Measurements from ENCODE around the gene CPNE9.

CPNE9 gene

DNA sequence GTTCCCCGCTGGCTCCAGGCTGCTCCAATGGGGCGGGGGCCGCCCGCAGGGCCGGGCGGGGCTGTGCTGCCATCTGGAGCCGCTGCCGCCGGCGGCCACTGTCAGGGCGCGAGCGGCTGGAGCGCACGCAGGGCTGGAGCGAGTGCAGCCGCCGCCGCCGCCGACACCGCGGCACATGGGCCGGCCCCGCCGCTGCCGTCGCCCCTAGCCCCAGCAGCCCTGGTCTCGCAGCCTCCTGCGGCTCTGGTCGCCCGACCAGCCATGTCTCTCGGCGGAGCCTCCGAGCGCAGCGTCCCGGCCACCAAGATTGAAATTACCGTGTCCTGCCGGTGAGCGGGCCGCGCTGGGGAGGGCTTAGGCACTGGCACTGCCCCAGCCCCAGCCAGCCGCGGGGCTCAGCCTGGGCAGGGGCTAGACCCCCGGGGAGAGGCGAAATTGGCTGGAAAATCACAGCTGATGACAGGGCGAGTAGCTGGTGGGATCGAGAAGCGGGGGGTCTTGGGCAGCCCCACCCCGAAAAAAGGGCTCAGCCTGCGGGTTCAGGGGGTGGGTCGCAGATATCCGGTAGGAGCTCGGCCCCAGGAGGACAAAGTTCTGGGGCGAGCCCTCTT is at the start of gene CPNE9:
CPNE9 (plus strand) TSS at position 98 of the 611 bp plus-strand sequence; CDS start at position 262, 164 bp downstream.
- DNase-seq (ENCODE audit: low read depth): no peak

- no peak for DNase-seq (ENCODE audit: low read depth)
These were observed 43.8 kb upstream of the CPNE9 start for GRCh38 chr3:9659849-9660248.

DNA sequence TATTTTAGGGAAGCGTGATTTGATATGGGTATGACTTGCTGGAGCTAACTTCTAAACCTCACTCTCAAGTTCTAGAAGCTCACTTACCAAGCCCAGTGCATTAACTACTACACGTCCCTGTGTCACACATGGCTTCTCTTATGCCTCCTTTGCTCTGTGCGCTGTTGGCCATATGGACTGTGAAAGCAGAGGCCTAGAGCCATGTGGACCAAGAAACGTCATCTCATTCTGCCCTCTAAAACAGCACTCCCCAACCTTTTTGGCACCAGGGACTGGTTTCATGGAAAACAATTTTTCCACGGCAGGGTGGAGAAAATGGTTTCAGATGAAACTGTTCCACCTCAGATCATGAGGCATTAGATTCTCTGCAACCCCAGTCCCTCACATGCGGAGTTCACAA is 42.7 kb upstream of the CPNE9 start:
- no peak for DNase-seq (ENCODE audit: low read depth)

GRCh38 chr3:9664119-9664751 is 39.4 kb upstream of the CPNE9 start:
- no peak for DNase-seq (ENCODE audit: low read depth)

DNA sequence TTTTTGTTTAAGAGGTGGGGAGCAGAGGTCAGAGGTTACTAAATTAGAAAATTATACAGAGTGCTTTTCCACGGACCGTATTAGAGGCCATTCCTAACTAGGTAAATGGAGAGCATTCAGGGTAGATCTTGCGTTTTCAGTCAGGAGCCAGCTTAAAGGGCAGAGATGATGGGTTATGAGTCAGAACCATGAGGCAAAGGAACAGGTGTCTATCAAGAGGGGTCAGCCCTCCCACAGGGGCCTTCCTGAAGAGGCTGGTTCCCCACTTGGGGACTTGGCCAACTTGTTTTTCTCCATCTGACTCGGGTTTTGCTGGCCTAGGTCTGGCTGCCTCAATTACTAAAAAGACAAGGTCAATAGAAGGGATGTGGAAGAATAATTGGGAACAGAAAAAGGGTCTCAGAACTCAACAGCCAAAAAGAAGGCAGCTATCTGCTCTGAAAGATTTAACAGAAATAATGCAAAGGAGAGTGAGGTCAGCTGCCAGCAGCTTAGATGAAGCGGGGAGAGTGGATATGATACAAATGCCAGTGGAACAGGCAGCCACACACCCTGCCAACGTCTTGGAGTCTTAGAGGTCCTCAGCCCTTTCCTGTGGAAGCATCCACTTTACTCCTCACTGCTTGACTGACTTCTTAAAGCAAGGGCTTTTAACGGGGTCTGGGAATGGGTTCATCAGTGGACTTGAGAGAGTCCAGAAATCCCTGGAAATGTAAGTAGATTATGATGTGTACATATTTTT is 36.8 kb upstream of the CPNE9 start:
- DNase-seq (ENCODE audit: low read depth): no peak

- DNase-seq (ENCODE audit: low read depth): no peak
These were observed 34.4 kb upstream of the CPNE9 start for GRCh38 chr3:9669277-9669676.

GRCh38 chr3:9669720-9670432 is 33.8 kb upstream of the CPNE9 start:
- no peak for DNase-seq (ENCODE audit: low read depth)

GRCh38 chr3:9673082-9673481 is 30.6 kb upstream of the CPNE9 start:
- no peak for DNase-seq (ENCODE audit: low read depth)

GRCh38 chr3:9673752-9674151 is 29.9 kb upstream of the CPNE9 start:
- DNase-seq (ENCODE audit: low read depth): no peak

- no peak for DNase-seq (ENCODE audit: low read depth)
These were observed 27.8 kb upstream of the CPNE9 start for GRCh38 chr3:9675736-9676290.

- no peak for DNase-seq (ENCODE audit: low read depth)
These were observed 26.8 kb upstream of the CPNE9 start for GRCh38 chr3:9676785-9677184.

DNA sequence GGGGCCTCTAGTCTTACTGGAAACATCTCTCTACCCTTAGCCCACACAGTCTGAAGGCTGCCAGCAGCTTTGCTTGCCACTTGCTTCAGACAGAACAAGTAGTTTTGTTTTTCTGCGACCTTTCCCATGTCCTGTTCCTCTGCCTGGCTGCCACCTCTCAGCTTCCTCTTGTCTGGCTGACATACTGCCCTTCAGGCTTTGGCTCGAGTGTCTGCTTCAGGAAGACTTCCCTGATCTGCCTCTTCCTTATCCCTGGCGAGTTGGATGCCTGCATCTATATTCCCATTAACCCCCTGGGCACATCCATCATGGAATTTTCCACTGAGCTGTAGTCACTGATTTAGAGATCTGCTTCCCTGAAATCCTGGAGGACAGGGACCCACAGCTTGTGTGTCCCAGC is 25.1 kb upstream of the CPNE9 start:
- DNase-seq (ENCODE audit: low read depth): no peak

DNA sequence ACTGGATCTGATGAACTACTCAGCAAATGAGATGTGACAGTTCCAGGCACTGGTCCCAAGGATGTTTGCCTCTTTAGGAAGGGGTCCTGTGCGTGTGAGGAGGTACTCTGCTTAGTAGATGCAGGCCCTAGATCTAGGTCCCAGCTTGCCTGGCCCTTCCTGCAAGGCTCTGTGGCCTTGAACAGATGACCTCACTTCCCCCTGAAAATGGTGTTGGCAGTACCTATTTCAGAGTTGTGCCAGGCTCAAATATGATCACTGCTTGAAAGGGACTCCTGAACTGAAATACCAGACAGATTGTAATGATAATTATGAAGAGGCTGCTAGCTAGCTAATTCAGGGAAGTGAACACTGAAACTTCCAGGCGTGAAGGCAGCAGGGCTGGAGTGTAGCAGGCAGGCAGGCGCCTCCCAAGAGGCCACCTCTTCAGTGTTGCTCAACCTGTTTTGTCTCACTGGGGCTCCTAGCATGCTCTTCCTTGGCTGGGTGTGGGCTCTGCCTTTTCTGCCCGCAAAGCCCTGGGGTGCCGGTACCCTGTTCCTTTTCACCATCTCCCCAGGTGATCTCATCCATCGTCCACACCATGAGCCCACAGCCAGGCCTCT is 24.1 kb upstream of the CPNE9 start:
- no peak for DNase-seq (ENCODE audit: low read depth)

GRCh38 chr3:9681011-9681722 is 22.5 kb upstream of the CPNE9 start:
- DNase-seq (ENCODE audit: low read depth): no peak

- no peak for DNase-seq (ENCODE audit: low read depth)
These were observed 21.9 kb upstream of the CPNE9 start for GRCh38 chr3:9681723-9682081.

DNA sequence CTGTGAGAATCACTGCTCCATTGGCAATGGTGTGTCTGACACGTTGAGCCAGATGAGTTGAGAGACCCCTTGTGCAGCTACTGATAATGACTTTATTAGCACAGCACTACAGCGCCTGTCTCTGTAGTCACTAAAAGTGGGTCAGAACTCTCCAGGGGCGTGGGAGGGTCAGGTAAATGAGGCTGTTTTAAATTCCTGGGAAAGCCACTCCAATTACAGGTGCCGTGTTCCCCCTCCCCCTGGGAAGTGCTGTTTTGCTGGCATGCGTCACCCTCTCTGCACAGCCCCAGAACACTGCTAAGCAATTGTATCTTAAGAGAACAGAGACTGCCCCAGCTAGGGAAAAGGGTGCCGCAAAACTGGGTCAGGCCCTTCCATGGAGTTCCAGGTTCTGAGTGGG is 21.5 kb upstream of the CPNE9 start:
- DNase-seq (ENCODE audit: low read depth): no peak

DNA sequence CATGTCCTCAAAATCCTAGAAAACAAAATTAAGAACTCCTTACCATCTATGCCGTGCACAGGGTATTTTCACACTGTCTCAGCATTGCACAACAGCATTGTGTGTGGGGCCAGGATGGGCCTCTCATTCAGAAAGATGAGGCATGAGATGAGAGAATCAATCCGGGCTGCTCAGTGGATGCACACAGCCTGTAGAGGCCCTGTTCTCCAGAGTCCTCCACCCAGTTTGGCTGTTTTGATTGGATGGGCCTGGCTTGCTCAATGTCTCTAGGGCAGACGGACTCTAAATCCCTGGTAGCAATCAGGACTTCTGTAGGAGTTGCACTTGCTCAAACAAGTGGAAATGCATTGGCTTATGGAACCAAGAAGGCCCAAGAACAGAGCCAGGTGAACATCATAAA is 20.2 kb upstream of the CPNE9 start:
- DNase-seq (ENCODE audit: low read depth): no peak

GRCh38 chr3:9685216-9686049 is 18.2 kb upstream of the CPNE9 start:
- DNase-seq (ENCODE audit: low read depth): no peak

GRCh38 chr3:9686050-9686550 is 17.5 kb upstream of the CPNE9 start:
- DNase-seq (ENCODE audit: low read depth): no peak

DNA sequence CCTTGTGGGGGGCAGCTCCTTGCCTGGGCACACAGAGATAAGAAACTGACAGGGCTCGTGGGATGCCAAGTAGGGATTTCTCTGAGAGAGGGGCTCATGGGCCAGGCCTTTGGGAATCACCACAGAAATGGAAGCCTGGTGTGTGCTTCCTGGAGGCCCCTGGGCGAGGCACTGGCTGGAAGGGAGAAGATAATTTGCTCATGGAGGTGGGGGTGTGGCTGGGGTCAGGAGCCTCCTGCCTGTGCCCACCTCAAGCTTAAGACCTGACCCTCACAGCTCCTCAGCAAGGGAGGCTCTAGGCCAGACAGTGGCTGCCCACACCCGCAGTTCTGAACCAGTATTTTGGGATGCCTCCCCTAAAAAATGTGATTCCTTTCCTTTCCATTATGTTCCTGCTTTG is 16.9 kb upstream of the CPNE9 start:
- DNase-seq (ENCODE audit: low read depth): no peak
